ENCODE data around the gene ATP8B2. TPM values are rescaled to one million over a fixed set of nuclear protein-coding genes. Genes with fewer than 3 reads are reported as not detected.

ATP8B2 gene
- total RNA-seq, 1 experiment from 2014 or later, result 50.0 TPM

DNA sequence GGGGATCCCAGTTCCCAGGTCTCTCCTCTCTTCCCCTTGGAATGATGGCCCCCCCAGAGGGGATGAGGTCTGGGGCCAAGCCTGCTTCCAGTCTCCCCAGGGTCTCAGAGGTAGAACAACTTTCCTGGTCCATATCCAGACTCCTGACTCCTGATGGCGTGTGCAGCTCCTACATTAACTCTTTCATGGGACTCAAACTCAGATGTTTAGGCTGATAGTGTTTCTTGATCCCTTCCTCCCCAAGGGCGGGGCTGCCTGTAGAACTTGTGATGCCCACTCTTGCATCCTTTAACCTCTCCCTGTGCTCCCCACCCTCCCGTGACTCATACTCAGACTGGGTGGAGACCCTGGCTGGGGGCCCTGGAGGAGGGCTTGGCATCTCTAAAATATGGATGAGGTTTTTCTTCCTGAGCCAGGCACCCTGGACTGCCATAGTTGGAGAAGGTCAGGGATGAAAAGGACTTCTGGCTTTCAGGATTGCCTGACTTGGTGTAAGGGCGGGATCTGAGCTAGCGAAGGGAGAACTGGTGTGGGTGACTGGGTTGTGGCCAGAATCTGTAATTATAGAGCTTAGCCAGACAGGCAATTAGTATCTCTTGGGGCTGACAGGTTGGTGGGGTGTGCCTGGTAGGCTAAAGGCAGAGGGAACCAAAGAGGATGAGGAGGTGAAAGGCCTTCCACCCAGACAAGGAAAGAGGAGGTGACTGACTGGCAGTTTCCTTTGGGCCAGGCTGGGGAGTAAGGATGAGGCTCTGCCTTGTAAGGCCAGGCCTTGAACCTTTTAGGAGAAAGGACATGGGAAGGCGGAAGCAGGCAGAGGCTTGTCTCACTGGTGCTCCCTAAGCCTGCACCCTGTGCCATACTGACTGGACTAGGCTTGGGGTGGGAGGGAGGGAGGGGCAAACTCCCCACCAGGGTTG is 1.5 kb downstream of the ATP8B2 start:
- DNase-seq (ENCODE audit: low spot score) (no peak), ATAC-seq (no peak)
- POLR2A ChIA-PET, result interaction anchor here (1.1 kb wide), 1 partner anchor 8 kb away, joined by 7 read pairs; no protein-coding TSS in a partner anchor
- peaks cover 14% of the 10 kb centered on the region for H3K36me3 Mint-ChIP-seq
- H3K9me3 Mint-ChIP-seq, result no peaks in the 10 kb centered on the region
- peaks cover 33% of the 10 kb centered on the region for H3K4me1 Mint-ChIP-seq
- peaks cover 4% of the 10 kb centered on the region for H3K27me3 Mint-ChIP-seq (ENCODE audit: low read depth)
- CTCF ChIA-PET, result interaction anchor here (0.7 to 6.1 kb wide), 18 partner anchors 8 to 350 kb away, joined by 3 to 168 read pairs (median 4); no protein-coding TSS in a partner anchor
- peak overlapping the region; percentile 92; the same call in 1 of the 2 replicates for H3K27ac Mint-ChIP-seq
- peak overlapping the region; percentile 93 for H3K4me3 Mint-ChIP-seq
- TF ChIP-seq, protein P1, sequence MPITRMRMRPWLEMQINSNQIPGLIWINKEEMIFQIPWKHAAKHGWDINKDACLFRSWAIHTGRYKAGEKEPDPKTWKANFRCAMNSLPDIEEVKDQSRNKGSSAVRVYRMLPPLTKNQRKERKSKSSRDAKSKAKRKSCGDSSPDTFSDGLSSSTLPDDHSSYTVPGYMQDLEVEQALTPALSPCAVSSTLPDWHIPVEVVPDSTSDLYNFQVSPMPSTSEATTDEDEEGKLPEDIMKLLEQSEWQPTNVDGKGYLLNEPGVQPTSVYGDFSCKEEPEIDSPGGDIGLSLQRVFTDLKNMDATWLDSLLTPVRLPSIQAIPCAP (CRISPR knock-in tag; IDR thresholded peaks at IDR 0.05), result no peak
- TF ChIP-seq, protein P2, sequence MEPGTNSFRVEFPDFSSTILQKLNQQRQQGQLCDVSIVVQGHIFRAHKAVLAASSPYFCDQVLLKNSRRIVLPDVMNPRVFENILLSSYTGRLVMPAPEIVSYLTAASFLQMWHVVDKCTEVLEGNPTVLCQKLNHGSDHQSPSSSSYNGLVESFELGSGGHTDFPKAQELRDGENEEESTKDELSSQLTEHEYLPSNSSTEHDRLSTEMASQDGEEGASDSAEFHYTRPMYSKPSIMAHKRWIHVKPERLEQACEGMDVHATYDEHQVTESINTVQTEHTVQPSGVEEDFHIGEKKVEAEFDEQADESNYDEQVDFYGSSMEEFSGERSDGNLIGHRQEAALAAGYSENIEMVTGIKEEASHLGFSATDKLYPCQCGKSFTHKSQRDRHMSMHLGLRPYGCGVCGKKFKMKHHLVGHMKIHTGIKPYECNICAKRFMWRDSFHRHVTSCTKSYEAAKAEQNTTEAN (CRISPR knock-in tag; IDR thresholded peaks at IDR 0.05), result no peak
- TF ChIP-seq ZNF138 (CRISPR knock-in tag; conservative IDR thresholded peaks at IDR 0.05), result no peak
- no peak for TF ChIP-seq SOX15 (CRISPR knock-in tag; IDR thresholded peaks at IDR 0.05)
- no peak for TF ChIP-seq ZNF219 (CRISPR knock-in tag; IDR thresholded peaks at IDR 0.05; ENCODE audit: borderline replicate concordance)
- TF ChIP-seq SMAD4 (CRISPR knock-in tag; IDR thresholded peaks at IDR 0.05), result no peak
- TF ChIP-seq ZBTB21 (CRISPR knock-in tag; IDR thresholded peaks at IDR 0.05; ENCODE audit: borderline replicate concordance), result no peak
- TF ChIP-seq, protein P3, sequence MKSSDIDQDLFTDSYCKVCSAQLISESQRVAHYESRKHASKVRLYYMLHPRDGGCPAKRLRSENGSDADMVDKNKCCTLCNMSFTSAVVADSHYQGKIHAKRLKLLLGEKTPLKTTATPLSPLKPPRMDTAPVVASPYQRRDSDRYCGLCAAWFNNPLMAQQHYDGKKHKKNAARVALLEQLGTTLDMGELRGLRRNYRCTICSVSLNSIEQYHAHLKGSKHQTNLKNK (CRISPR knock-in tag; IDR thresholded peaks at IDR 0.05), result no peak
- TF ChIP-seq, protein P4, sequence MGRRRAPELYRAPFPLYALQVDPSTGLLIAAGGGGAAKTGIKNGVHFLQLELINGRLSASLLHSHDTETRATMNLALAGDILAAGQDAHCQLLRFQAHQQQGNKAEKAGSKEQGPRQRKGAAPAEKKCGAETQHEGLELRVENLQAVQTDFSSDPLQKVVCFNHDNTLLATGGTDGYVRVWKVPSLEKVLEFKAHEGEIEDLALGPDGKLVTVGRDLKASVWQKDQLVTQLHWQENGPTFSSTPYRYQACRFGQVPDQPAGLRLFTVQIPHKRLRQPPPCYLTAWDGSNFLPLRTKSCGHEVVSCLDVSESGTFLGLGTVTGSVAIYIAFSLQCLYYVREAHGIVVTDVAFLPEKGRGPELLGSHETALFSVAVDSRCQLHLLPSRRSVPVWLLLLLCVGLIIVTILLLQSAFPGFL (CRISPR knock-in tag; IDR thresholded peaks at IDR 0.05; ENCODE audit: borderline replicate concordance), result no peak
- TF ChIP-seq, protein P5, sequence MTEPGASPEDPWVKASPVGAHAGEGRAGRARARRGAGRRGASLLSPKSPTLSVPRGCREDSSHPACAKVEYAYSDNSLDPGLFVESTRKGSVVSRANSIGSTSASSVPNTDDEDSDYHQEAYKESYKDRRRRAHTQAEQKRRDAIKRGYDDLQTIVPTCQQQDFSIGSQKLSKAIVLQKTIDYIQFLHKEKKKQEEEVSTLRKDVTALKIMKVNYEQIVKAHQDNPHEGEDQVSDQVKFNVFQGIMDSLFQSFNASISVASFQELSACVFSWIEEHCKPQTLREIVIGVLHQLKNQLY (CRISPR knock-in tag; IDR thresholded peaks at IDR 0.05), result no peak
- TF ChIP-seq, protein P6, sequence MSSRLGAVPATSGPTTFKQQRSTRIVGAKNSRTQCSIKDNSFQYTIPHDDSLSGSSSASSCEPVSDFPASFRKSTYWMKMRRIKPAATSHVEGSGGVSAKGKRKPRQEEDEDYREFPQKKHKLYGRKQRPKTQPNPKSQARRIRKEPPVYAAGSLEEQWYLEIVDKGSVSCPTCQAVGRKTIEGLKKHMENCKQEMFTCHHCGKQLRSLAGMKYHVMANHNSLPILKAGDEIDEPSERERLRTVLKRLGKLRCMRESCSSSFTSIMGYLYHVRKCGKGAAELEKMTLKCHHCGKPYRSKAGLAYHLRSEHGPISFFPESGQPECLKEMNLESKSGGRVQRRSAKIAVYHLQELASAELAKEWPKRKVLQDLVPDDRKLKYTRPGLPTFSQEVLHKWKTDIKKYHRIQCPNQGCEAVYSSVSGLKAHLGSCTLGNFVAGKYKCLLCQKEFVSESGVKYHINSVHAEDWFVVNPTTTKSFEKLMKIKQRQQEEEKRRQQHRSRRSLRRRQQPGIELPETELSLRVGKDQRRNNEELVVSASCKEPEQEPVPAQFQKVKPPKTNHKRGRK (CRISPR knock-in tag; IDR thresholded peaks at IDR 0.05; ENCODE audit: borderline replicate concordance), result no peak
- TF ChIP-seq, protein P7, sequence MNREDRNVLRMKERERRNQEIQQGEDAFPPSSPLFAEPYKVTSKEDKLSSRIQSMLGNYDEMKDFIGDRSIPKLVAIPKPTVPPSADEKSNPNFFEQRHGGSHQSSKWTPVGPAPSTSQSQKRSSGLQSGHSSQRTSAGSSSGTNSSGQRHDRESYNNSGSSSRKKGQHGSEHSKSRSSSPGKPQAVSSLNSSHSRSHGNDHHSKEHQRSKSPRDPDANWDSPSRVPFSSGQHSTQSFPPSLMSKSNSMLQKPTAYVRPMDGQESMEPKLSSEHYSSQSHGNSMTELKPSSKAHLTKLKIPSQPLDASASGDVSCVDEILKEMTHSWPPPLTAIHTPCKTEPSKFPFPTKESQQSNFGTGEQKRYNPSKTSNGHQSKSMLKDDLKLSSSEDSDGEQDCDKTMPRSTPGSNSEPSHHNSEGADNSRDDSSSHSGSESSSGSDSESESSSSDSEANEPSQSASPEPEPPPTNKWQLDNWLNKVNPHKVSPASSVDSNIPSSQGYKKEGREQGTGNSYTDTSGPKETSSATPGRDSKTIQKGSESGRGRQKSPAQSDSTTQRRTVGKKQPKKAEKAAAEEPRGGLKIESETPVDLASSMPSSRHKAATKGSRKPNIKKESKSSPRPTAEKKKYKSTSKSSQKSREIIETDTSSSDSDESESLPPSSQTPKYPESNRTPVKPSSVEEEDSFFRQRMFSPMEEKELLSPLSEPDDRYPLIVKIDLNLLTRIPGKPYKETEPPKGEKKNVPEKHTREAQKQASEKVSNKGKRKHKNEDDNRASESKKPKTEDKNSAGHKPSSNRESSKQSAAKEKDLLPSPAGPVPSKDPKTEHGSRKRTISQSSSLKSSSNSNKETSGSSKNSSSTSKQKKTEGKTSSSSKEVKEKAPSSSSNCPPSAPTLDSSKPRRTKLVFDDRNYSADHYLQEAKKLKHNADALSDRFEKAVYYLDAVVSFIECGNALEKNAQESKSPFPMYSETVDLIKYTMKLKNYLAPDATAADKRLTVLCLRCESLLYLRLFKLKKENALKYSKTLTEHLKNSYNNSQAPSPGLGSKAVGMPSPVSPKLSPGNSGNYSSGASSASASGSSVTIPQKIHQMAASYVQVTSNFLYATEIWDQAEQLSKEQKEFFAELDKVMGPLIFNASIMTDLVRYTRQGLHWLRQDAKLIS (CRISPR knock-in tag; IDR thresholded peaks at IDR 0.05; ENCODE audit: borderline replicate concordance), result no peak
- TF ChIP-seq, protein P8, sequence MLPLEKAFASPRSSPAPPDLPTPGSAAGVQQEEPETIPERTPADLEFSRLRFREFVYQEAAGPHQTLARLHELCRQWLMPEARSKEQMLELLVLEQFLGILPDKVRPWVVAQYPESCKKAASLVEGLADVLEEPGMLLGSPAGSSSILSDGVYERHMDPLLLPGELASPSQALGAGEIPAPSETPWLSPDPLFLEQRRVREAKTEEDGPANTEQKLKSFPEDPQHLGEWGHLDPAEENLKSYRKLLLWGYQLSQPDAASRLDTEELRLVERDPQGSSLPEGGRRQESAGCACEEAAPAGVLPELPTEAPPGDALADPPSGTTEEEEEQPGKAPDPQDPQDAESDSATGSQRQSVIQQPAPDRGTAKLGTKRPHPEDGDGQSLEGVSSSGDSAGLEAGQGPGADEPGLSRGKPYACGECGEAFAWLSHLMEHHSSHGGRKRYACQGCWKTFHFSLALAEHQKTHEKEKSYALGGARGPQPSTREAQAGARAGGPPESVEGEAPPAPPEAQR (CRISPR knock-in tag; IDR thresholded peaks at IDR 0.05), result no peak
- TF ChIP-seq CBFB (CRISPR knock-in tag; IDR thresholded peaks at IDR 0.05; ENCODE audit: low read depth), result no peak
- TF ChIP-seq, protein P9, sequence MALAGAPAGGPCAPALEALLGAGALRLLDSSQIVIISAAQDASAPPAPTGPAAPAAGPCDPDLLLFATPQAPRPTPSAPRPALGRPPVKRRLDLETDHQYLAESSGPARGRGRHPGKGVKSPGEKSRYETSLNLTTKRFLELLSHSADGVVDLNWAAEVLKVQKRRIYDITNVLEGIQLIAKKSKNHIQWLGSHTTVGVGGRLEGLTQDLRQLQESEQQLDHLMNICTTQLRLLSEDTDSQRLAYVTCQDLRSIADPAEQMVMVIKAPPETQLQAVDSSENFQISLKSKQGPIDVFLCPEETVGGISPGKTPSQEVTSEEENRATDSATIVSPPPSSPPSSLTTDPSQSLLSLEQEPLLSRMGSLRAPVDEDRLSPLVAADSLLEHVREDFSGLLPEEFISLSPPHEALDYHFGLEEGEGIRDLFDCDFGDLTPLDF (CRISPR knock-in tag; IDR thresholded peaks at IDR 0.05), result no peak
- TF ChIP-seq, protein P10, sequence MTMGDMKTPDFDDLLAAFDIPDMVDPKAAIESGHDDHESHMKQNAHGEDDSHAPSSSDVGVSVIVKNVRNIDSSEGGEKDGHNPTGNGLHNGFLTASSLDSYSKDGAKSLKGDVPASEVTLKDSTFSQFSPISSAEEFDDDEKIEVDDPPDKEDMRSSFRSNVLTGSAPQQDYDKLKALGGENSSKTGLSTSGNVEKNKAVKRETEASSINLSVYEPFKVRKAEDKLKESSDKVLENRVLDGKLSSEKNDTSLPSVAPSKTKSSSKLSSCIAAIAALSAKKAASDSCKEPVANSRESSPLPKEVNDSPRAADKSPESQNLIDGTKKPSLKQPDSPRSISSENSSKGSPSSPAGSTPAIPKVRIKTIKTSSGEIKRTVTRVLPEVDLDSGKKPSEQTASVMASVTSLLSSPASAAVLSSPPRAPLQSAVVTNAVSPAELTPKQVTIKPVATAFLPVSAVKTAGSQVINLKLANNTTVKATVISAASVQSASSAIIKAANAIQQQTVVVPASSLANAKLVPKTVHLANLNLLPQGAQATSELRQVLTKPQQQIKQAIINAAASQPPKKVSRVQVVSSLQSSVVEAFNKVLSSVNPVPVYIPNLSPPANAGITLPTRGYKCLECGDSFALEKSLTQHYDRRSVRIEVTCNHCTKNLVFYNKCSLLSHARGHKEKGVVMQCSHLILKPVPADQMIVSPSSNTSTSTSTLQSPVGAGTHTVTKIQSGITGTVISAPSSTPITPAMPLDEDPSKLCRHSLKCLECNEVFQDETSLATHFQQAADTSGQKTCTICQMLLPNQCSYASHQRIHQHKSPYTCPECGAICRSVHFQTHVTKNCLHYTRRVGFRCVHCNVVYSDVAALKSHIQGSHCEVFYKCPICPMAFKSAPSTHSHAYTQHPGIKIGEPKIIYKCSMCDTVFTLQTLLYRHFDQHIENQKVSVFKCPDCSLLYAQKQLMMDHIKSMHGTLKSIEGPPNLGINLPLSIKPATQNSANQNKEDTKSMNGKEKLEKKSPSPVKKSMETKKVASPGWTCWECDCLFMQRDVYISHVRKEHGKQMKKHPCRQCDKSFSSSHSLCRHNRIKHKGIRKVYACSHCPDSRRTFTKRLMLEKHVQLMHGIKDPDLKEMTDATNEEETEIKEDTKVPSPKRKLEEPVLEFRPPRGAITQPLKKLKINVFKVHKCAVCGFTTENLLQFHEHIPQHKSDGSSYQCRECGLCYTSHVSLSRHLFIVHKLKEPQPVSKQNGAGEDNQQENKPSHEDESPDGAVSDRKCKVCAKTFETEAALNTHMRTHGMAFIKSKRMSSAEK (CRISPR knock-in tag; IDR thresholded peaks at IDR 0.05; ENCODE audit: borderline replicate concordance), result no peak
- no peak for TF ChIP-seq TP53 (CRISPR knock-in tag; IDR thresholded peaks at IDR 0.05)

Data from WTC11 (cell line).